ENCODE data around the gene NPW.

The NPW gene

DNA sequence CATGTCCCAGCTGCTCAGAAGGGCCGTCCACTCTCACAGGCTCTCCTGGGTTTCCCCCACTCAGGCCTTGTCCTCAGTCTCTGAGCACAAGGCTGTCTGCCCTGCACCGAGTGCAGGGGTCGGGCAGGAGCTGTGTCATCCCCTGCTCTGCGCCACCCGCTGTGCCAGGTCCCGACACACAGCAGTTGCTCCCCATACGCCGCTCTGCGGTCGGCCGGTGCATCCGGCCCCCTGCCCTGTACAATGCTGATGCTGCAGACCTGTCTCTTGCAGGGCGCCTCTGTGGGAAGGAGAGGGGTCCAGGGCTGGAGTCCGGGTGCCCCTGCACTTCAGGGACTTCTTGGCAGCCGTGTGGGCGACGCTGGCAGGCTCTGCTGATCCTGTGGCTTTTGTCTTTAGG is 34.3 kb downstream of the NPW start:
- ATAC-seq (no peak), DNase-seq (no peak)

DNA sequence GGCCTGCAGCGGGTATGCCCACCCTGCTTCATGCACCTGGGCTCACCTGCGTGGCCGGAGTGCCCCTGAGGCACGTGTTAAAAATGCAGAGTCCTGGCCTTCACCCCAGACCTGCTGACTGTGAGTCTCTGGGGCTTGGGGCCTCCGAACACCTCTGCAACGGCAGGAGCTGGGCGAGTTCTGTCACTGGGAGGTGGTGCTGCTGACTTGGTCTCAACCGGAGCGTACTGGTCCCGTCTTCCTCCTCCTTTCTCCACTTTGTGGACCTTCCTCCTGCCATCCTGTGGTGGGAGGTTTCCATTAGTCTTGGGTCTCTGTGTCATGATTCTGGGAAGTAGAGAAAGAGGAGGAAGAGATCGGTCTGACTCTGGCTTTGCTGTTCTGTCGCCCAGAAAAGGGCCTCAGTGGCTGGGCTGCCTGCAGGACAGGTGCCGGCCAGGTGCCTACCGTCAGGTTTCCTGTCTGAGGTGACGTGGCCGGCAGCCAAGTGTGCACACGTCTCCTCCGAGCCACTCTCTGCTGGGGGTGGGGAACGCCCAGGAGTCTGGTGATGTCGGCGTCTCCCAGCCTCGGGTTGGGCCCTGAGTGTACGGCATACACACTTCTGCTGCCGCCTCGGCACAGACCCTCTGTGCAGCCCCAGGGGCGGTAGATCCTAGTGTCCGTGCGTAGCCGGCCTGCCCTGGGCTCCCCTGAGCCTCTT is 35.1 kb downstream of the NPW start:
- no peak for ATAC-seq
- no peak for DNase-seq

DNA sequence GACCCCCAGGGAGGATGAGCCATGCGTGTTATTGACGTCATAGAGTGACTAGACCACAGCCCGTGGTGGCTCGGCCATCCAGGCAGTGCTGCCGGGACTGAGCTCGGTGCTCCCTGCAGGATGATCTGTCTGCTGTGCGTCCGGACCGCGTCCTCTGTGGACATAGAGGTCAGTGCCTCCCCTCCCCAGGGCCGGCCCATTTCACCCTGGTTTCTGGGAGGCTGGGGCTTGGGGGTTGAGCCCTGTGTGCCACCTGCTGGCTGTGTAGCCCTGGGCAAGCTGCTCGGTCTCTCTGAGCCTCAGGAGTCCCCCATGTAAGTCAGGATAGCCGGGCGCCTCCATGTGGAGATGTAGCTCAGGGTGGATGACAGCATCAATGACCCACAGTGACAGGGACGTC is 36.5 kb downstream of the NPW start:
- no peak for ATAC-seq
- no peak for DNase-seq

DNA sequence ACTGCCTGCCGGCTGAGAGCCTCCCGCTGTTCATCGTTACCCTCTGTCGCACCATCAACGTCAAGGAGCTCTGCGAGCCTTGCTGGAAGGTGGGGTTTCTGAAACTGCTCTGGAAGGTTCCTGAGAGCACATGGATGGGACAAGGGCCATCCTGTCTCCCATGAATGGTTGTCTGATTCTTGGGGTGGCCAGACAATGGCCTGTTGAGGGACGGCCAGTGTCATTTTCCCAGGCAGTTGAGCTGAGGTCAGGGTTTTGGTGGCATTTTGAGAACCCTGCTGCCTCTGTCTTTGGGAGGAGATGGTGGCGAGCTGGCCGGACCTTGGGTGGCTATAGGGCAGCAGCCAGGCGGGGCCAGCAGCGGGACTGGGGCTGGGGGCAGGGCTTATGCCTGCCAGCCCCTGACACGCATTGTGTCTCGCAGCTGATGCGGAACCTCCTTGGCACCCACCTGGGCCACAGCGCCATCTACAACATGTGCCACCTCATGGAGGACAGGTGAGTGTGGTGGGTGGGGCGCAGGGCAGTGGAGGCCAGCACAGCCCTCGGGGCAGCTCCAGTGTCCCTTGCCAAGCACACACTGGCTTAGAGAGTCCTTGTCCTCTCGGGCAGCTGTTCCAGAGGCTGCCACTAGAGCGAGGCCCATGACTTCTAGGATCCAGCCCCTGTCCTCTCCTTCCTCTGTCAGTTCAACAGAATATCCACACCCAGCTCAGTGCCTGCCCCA is 37.3 kb downstream of the NPW start:
- no peak for DNase-seq
- no peak for ATAC-seq

DNA sequence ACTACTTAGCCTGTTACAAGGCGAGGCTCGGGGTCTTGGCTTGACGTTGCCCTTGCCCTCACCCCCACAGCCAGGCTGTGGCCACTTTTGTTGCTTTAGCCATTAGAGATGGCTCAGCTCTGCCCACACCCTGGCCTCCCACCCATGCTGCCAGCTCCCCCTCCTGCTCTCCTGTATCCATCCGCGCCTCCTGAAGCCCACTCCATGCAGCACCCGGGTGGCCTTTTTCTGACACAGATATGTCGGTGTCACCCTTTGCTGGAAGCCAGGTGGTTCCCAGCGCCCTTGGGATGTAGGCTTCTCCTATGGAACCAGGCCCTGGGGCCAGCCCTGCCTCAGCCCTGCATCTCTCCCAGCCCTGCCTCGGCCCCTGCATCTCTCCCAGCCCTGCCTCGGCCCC is 37.9 kb downstream of the NPW start:
- DNase-seq (no peak), ATAC-seq (no peak)

DNA sequence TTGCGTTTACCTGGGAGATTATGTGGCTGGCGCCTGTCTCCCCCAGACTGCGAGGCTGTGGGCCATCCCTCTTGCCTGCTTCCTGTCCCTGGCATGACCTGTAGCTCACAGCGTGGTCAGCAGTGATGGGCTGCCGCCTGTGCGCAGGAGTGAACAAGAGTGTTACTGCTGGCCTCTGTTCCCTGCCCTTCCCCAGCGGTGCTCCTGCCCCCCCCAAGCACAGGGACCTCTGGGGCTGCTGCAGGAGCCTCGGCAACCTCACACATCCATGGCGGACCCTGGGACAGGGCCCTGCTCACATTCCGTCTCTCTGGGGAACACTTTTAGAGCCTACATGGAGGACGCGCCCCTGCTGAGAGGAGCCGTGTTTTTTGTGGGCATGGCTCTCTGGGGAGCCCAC is 38.8 kb downstream of the NPW start:
- DNase-seq (no peak), ATAC-seq (no peak)

DNA sequence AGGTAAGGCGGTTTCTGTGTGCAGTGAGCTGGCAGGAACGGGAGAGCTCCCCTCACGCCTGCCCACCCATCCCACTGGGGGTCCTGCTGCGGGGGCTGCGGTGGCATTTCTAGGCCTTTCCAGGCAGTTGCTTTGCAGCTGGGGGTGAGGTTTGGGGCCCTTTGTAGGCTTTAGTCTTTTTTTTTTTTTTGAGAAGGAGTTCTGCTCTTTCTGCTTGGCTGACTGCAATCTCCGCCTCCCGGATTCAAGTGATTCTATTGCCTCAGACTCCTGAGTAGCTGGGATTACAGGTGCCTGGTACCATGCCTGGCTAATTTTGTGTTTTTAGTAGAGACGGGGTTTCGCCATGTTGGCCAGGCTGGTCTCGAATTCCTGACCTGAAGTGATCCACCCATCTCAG is 39.3 kb downstream of the NPW start:
- DNase-seq (no peak), ATAC-seq (no peak)

DNA sequence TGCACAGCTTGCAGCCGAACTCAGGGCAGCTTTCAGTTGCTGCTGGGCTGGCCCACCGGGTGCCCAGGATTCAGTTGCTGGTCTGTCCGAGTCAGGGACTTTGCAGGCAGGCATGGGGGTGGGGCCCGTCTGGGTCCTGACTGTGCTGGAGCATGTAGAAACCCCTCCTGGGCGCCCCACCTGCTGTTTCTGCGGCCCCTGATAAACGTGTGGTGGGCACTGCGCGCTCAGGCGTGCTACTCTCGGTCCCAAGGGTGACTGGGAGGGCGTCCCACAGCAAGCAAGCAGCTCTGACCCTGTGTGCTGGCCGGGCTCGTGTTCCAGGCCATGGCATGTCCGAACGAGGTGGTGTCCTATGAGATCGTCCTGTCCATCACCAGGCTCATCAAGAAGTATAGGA is 40.8 kb downstream of the NPW start:
- no peak for DNase-seq
- no peak for ATAC-seq

DNA sequence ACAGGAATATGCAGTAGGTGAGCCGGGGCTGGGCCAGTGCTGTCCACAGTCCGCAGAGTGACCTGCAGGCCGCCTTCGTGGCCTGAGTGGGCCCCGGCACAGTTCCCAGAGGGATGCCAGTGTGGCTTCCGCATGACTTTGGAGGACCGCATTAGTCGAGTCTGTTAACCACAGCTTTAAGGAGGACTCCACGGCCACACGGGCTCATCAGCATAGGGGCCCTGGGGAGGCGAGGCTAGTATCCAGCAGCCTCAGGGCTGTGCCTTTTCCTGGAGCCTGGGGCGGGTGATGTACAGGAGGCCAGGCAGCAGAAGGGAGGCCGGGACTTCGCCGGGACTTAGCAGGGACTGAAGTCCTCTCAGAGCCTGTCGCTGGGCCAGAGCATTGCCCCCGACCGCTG is 41.4 kb downstream of the NPW start:
- ATAC-seq (no peak), DNase-seq (no peak)

DNA sequence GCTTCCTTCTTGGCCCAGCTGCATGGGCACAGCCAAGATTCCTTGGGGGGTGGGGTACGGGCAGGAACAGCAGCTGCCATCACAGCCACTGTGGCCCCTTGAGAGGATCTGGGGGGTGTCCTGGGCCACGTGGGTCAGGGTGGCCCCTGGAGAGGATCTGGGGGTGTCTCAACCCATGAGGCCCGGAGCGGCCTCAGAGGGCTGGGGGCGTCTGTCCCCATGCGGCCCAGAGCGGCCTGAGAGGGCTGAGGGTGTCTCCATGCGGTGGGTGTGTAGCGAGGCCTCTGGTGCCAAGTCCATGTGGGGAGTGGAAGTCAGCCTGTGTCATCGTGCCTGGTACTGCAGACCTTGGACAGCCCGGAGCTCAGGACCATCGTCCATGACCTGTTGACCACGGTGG is 41.9 kb downstream of the NPW start:
- ATAC-seq, result no peak
- no peak for DNase-seq

DNA sequence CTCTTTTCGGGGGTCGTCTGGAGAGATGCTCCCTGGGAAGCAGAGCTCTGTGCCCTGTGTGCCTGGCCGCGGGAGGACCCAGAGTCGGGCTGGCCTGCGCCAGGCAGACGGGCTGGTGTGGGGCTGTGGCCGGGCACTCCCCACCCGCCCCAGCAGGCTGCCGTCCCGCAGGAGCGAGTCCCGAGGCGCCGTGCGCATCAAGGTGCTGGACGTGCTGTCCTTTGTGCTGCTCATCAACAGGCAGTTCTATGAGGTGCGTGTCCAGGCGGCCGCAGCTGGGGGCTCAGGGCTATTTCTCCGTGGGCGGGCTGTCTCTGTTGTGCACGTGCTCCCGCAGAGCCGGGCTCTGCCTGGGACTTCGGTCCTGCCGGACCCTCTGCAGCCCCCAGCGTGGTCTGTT is 43.2 kb downstream of the NPW start:
- ATAC-seq (no peak), DNase-seq (no peak)

DNA sequence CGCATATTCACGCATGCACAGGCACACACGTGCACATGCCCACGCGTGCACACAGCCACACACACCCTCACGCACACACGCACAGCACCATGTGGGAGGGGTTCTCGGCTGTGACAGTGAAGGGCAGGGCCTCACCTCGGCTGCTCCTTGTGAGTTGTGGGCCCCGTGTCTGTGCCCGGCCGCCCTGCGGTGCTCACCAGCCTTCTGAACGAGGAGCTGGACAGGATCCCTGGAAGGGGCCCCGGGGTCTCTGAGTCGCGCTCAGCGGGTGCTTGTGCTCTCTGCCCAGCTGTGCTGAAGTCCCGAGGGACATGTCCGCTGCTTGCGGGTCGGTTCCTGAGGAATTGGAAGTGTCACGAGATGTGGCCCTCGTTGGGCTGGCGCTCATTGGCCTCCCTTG is 44.3 kb downstream of the NPW start:
- no peak for DNase-seq
- no peak for ATAC-seq

DNA sequence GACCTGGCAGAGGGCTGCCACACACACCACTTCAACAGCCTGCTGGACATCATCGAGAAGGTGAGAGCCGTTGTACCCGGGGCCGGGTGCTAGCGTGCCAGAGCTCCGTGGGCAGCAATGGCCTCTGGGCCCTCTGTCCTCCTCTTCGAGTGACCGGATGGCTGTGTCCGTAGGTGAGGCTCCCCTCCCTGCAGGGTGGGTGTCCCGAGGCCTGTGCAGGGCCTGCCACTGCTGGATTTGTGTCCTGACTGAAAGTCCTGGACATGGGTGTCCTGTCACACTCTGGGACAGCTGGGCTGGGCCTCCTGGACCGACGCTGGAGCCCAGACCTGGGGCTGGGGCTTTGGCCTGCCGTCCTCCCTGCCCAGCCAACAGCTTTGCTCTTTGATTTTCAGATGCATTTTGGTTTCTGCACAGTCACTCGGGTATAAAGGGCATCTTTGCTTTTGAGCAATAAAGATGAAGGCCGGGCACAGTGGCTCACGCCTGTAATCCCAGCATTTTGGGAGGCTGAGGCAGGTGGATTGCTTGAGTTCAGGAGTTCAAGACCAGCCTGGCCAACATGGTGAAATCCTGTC is 44.9 kb downstream of the NPW start:
- ATAC-seq (no peak), DNase-seq (no peak)

DNA sequence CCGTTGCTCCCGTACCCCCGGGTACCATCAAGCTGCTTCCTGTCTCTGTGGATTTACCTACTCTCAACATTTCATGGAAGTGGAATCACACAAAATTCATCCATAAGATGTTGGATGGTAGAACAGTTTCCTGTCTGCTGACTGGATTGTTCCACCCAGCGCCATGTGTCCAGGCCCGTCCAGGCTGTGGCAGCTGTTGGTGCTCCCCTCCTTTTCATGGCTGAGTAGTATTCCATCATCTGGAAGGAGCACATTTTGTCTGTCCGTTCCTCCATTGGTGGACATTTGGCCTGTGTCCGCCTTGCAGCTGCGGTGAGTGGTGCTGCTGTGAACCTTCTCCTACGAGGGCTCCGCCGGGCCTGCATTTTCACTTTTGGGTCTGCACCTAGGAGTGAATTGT is 46.6 kb downstream of the NPW start:
- DNase-seq (no peak), ATAC-seq (no peak)
